NCI-H2196 treated with DMSO at 0.1 percent for 48 hours (cell line): ENCODE measurements around the gene PLG.
"Not testable (repeated sequence)": the region's sequence is repeated elsewhere in the genome, so short reads cannot be mapped to it uniquely, and the experiment has no call there.

Source experiments
- DNase-seq: peaks from one replicate; lab custom pipeline; 2025; ENCODE audit not compliant: unreplicated experiment; lab: John Stamatoyannopoulos, UW

PLG gene

DNA sequence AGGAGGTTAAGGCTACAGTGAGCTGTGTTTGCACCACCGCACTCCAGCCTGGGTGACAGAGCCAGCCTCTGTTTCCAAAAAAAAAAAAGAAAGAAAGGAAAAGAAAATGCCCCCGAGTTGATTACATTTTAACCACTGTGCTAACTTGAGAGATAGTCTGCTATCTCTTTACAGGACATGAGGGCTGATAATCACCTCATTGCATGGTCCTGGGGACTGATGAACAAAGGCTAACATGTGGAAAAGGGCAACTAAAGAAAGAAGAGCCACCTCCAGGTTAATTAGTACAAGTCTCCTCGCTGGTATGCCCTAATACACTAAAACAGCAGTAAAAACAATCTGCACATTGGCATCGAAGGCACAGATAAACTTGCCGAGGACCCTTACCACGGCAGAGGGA is 4.2 kb upstream of the PLG start:
- no peak for DNase-seq

GRCh38 chr6:160704688-160705087 is 2.6 kb downstream of the PLG start:
- DNase-seq, result not testable (repeated sequence)

GRCh38 chr6:160708993-160709392 is 6.9 kb downstream of the PLG start:
- not testable (repeated sequence) for DNase-seq

DNA sequence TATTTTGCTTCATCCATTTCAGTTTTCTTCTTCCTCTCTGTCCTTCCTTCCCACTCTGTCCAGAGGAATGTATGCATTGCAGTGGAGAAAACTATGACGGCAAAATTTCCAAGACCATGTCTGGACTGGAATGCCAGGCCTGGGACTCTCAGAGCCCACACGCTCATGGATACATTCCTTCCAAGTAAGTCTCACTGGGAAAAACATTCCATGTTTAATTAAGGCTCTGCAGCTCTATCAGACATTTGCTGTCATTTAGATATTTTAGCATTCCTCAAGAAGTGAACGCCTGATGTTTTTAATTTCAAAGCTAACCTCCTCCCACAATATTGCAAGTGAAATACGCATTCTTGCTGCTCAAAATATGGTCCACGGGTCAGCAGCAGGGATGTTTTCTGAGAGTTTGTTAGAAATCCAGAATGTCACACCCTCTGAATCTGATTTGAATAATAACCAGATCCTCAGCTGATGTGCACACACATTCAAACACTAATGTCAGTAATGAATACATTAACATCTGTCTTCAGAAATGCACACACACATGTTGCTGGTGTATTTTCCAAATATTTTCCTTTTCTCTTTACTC is 12.8 kb downstream of the PLG start:
- DNase-seq, result no peak

DNA sequence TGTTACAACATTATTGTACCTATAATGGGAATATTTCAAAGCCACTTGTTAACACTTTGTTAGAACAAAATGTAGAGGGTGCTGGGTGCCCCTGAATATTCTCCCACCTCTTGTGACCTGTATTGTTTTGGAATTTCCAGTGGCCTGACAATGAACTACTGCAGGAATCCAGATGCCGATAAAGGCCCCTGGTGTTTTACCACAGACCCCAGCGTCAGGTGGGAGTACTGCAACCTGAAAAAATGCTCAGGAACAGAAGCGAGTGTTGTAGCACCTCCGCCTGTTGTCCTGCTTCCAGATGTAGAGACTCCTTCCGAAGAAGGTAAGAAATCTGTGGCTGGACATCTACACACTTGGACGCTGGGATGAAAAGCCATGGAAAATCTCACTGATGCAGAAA is 28.9 kb downstream of the PLG start:
- no peak for DNase-seq

- DNase-seq, result no peak
Measured at GRCh38 chr6:160733050-160733646, 31.1 kb downstream of the PLG start.

DNA sequence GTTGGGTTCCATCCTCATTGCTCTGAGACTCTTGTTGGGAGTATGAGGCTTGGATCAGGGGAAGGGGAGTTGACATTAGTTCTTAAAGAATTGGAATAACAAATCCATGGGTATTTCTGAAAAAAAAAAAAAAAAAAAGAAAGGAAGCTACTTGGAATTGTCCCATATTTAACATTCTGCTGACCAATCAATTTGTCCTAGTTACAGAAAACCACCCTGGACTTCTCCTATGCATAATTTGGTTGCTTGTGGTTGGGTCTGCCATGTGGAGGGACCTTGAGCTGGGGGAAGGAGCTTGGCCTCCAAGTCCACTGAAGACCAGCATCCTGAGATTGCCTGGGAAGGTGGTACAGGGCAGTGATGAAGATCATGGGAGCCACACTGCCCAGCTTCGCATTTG is 32.6 kb downstream of the PLG start:
- no peak for DNase-seq

- no peak for DNase-seq
Measured at GRCh38 chr6:160735523-160735922, 33.5 kb downstream of the PLG start.

DNA sequence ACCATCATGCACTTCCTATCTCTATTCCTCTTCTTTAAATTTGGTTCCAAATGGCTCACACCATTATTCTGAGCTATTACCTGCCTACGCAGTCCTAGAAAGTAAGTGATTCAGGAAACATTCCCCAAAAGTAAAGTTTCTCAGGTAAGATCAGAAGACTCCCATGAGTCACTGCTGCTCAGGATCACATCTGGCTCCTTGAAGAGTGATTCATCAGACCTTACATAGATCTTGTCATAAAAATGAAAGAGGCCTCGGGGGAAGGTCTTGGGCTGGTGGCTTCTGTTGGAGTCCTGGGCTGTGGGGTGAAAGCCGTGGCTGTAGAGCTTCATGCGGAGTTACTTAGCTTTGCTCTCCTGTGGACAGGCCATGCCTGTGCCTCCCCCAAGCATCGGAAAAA is 35.9 kb downstream of the PLG start:
- DNase-seq, result no peak

- DNase-seq, result no peak
Measured at GRCh38 chr6:160739955-160740354, 37.9 kb downstream of the PLG start.

- not testable (repeated sequence) for DNase-seq
Measured at GRCh38 chr6:160741012-160741411, 39.0 kb downstream of the PLG start.

DNA sequence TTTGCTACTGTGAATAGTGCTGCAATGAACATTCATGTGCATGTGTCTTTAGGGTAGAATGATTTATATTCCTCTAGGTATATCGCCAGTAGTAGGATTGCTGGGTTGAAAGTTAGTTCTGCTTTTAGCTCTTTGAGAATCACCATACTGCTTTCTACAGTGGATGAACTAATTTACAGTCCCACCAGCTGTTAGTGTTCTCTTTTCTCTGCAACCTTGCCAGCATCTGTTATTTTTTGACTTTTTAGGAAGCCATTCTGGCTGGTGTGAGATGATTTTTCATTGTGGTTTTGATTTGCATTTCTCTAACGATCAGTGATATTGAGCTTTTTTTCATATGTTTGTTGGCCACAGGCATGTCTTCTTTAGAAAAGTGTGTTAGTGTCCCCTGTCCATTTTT is 40.0 kb downstream of the PLG start:
- DNase-seq, result no peak

DNA sequence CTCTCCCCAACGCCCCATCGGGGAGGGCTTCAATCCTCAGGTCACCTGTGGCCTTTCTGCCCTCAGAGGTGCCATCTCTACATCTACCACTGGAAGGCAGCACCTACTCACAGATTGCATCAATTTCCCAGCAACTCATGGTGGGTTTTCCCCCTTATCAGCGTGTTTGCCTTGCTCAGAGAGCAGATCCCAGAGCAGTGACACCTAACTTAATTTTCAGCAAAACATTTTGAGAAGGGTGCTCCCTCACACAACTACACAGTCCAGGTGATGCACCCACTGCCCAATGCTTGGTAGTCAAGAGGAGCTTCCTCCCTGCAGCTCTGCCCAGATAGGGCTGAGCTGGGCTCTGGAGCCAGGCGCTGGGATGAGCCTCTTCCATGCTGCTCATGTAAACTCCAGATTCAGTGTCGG is 48.2 kb downstream of the PLG start:
- DNase-seq, result no peak

- DNase-seq, result not testable (repeated sequence)
Measured at GRCh38 chr6:160753211-160753610, 51.2 kb downstream of the PLG start.

DNA sequence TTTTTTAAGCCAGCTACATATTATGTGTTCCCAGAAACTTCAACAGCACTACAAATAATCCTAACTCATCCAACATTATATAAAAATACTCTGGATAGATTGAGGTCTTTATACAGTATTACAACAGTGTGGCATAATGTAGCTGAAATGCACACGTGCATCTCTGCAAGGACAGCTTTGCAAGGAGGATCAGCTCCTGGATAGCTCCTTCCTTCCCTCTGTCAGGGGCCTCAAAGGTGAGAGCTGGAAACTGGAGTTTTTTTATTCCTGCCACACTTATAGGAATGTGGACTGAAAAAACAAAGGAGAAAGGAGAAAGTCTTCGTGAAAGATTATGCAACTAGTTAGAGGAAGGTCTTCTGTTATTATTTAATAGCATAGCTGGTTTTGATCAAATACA is 53.1 kb downstream of the PLG start:
- no peak for DNase-seq

GRCh38 chr6:160756021-160756420 is 54.0 kb downstream of the PLG start:
- no peak for DNase-seq

GRCh38 chr6:160756871-160757270 is 54.8 kb downstream of the PLG start:
- DNase-seq, result no peak

- DNase-seq, result no peak
Measured at GRCh38 chr6:160764847-160765246, 62.8 kb downstream of the PLG start.

GRCh38 chr6:160765412-160765811 is 63.4 kb downstream of the PLG start:
- no peak for DNase-seq

GRCh38 chr6:160766657-160766988 is 64.6 kb downstream of the PLG start:
- DNase-seq, result no peak

GRCh38 chr6:160766989-160767646 is 65.1 kb downstream of the PLG start:
- no peak for DNase-seq

GRCh38 chr6:160767647-160768019 is 65.6 kb downstream of the PLG start:
- DNase-seq, result no peak

DNA sequence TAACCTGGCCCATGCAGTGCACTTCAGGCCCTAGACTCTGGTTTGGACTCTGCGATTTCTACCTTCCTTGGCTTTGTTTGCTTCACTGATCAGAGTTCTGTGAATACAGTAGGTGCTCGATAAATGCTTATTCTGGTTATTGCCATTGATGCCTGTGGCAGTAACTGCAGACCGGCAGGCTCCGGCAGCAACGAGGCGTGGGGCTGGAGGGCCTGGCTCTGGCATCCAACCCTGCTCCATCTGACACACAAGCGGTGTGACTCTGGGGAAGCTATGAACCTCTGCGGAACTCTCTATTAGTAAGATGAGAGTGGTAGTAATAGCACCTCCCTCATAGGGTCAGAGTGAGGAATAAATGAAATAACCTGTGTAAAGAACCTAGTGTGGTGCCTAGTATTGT is 66.1 kb downstream of the PLG start:
- no peak for DNase-seq
